SKM-1 (cell line): Measurements from ENCODE around the gene ELMO3.

Experiments
- DNase-seq: peaks from one replicate; lab custom pipeline; 2025; ENCODE audit not compliant: unreplicated experiment; lab: John Stamatoyannopoulos, UW

Gene ELMO3

DNA sequence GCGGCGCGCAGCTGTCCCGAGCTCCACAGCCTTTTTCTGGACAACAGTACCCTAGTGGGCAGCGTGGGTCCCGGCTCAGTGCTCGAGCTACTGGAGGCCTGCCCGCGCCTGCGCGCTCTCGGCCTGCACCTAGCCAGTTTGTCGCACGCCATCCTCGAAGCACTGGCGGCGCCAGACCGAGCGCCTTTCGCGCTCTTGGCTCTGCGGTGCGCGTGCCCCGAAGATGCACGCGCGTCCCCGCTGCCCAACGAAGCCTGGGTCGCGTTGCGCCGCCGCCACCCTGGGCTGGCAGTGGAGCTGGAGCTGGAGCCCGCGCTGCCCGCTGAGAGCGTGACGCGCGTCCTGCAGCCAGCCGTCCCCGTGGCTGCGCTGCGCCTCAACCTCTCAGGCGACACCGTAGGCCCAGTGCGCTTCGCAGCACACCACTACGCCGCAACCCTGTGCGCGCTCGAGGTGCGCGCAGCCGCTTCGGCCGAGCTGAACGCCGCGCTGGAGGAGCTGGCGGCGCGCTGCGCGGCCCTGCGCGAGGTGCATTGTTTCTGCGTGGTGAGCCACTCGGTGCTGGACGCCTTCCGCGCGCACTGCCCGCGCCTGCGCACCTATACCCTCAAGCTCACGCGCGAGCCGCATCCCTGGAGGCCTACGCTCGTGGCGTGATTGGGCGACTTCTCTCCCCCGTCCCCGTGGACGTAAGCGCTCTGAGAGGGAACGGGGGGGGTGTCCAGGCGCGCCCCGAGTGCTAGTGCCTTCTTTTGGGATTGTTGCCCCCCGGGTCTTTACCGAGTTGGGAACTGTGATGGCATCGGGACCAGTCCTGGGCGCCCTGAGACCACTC lies 35.5 kb upstream of the ELMO3 start:
- DNase-seq, result no peak

GRCh38 chr16:67163999-67164558 lies 34.9 kb upstream of the ELMO3 start:
- DNase-seq, result no peak

- DNase-seq, result no peak
Observed at GRCh38 chr16:67164599-67165061, 34.3 kb upstream of the ELMO3 start, which contains the start of gene HSF4. Gene HSF4, plus strand, starts transcription at chr16:67164745. Its CDS starts 67 bp downstream, at chr16:67164812.

DNA sequence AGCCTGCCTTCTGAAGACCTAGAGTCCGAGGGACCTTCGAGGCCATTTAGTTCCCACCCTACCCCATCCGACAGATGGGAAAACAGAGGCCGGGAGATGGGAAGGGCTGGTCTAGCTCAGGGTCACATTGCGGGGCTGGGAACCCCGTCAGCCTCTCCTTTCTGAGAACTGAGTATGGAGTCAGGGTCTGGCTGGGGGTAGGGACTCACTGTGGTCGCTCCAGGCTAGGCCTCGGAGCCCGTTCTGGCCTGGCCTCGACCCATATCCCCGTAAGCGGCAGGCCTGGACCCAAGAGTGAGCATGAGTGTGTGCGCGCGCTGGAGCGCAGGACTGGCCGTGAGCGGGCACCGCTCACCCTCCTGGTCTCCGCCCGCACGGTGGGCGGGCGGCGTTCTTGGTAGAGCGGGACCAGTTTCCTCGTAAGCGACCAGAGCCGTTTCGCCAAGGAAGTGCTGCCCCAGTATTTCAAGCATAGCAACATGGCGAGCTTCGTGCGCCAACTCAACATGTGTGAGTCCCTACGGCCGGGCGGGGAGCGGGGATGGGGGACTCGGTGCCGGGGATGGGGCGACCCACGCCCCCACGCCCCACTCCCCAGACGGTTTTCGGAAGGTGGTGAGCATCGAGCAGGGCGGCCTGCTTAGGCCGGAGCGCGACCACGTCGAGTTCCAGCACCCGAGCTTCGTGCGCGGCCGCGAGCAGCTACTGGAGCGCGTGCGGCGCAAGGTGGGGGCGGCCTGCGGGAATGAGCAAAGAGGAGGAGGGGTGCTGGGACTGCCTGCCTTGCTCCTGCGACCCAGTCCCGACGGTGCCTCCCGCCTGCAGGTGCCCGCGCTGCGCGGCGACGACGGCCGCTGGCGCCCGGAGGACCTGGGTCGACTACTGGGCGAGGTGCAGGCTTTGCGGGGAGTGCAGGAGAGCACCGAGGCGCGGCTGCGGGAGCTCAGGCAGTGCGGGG lies 33.5 kb upstream of the ELMO3 start:
- DNase-seq, result no peak

GRCh38 chr16:67166110-67166547 lies 32.8 kb upstream of the ELMO3 start:
- DNase-seq, result no peak

DNA sequence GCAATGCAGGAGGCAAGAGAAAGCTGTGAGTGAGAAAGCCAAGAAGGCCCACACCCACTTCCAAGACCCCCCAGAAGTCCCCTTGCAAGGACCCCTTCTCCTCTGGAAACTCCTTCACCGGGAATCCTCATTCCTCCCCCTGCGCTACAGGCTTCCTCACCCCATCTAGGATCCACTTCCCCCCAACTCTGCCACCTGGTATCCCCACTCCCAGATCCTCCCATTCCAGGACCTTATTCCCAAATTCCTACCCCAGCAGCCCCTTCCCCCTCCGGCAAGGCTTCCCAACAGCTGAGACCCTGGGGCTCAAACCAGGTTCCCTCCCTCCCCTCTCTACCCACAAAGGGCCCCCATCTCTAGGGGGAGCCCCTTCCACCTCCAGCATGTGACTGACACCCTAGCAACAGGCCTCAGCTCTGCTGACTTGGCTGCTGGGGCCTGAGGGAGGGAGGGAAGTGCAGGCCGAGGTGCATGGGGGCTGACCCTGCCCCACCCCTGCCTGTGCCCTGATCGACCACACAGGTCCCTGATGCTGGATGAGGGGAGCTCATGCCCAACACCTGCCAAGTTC lies 32.2 kb upstream of the ELMO3 start:
- no peak for DNase-seq

DNA sequence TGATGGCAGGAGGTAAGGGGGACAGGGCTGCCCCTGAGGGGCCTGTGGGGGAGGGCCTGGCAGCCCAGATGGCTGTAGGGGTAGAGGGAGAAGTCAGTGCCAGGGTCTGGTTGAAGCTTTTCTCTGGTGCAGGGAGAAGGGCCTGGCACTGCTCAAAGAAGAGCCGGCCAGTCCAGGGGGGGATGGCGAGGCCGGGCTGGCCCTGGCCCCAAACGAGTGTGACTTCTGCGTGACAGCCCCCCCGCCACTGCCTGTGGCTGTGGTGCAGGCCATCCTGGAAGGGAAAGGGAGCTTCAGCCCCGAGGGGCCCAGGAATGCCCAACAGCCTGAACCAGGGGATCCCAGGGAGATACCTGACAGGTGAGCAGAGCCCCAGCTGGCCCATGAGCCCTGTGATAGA lies 31.3 kb upstream of the ELMO3 start:
- no peak for DNase-seq

GRCh38 chr16:67169011-67169451 lies 29.9 kb upstream of the ELMO3 start:
- DNase-seq, result no peak

- no peak for DNase-seq
Observed at GRCh38 chr16:67169642-67170167, 29.2 kb upstream of the ELMO3 start.

DNA sequence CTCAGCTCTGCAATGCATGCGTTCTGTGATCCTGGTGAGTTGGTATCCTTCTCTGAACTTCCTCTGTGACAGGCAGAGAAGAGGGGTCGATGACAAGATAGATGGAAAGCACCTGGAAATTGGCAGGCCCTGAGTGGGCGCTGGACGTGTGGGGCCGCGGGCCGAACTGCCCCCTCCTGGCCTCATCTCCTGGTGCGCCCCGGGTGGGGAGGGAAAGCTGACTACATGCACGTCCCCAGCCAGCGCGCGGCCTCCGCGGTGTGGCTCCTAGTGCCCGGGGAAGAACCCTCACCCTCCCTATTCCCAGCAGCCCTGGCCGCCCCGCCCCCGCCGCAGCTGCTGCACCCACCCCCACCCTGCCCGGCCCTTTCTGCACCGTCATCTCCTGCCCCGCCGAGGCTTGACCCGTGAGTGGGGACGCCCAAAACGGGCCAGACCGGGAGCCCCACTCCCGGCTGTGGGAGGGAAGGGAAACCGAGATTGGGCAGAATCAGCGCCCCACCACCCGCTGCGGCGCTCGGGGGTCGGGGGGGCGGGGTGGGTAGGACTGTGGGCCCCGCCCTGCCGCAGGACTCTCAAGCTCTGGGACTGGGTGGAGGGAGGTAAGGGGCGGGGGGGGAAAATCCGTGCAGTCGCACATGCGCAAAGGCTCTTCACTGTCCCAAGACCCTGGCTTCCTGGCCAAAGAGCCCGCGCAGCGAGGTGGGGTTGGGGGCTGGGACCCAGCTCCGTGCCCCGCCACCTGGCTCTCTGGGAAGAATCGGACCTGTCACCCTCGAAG lies 28.6 kb upstream of the ELMO3 start, which contains the start of gene NOL3:
NOL3 (plus strand) TSS at position 371 of the 781 bp plus-strand sequence.
- DNase-seq, result no peak

- no peak for DNase-seq
Observed at GRCh38 chr16:67170949-67171649, 27.8 kb upstream of the ELMO3 start.

DNA sequence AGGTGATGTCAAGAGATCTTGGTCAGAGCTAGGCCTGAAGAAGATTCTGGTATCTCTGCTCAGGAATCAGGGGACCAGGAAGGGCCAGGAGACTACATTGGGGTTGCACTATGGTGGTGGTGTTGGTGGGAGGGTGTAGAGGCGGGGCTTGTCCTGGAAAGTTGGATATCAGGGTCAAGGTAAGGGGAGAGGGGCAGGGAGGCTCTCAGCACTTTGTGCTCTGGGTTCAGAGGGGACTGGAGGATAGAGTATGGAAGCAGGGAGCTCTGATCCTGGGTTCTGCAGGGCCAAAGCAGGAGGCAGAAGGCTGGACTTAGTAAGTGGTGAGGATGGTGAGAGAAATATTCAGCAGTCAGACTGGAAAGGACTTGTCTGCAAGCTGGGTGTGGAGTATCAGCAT lies 25.6 kb upstream of the ELMO3 start:
- no peak for DNase-seq

- DNase-seq, result peak; percentile 26
Observed at GRCh38 chr16:67173808-67174705, 24.9 kb upstream of the ELMO3 start.

DNA sequence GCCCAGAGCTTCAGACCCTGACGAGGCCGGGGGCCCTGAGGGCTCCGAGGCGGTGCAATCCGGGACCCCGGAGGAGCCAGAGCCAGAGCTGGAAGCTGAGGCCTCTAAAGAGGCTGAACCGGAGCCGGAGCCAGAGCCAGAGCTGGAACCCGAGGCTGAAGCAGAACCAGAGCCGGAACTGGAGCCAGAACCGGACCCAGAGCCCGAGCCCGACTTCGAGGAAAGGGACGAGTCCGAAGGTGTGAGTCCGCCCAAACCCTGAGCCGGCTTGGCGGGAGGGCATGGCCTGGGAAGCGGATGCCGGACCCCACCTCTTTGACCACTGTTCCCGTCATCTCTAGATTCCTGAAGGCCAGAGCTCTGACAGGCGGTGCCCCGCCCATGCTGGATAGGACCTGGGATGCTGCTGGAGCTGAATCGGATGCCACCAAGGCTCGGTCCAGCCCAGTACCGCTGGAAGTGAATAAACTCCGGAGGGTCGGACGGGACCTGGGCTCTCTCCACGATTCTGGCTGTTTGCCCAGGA lies 24.2 kb upstream of the ELMO3 start:
- no peak for DNase-seq

DNA sequence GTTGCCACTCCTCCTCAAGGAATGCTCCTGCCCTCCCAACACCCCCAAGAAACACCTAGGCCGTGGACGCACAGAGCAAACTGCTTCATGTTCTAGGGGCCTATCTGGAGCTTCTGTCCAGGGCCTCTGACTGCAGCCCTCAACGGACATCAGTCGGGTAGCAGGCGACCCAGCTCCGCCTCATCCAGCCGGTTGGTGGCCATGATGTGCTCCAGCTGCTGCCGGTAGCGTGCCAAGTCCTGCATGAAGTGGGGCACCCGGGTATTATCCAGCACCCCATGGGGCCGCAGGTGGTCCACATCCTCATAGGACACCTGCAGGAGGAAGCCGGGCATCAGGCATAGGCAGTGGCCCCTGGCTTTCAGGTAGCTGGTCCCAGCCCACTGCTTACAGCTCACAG lies 22.3 kb upstream of the ELMO3 start:
- no peak for DNase-seq

DNA sequence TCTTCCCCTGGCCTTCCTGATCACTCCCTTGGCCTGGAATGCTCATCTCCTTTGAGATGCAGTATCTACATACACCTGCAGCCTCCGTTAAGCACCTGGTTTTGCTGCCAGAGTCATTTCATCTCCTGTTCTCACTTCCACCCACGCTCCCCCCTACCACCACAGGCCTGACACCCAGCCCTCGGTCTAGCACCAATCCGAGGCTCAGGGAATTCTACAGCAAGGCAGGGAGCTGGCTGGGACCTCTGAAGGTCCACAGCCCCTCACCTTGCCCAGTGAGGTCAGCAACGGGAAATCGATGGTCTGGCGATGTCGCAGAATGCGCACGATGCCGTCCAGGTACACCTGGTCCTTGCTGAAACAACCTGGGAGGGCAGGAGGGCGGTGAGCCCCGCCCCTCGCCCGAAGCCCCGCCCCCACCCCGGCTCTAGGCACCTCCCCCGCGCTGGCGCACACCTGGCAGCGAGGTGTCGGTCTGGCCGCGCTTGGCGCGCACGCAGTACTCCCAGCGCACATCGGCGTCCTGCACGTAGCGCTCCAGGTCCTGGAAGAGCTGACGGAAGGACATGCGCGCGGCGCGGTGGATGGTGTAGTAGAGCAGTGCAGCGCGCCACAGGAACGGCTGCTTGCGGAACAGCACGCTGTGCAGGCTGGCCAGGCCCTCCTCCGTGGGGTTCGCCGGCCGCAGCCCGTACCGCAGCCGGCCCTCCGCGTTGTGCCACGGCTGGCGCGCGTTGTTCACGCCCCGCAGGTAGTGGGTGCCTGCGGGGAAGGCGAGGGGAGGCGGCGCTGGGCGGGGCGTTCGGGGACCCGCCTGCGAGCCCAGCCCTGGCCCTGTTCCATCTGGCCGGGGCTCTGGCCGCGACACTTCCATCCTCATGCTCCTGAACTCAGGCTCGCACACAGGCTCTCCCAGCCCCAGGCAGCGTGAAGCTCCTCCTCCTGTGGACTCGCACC lies 20.9 kb upstream of the ELMO3 start:
- DNase-seq, result no peak
